ENCODE measurements around the gene AKAP17A. TPM values are rescaled to one million over a fixed set of nuclear protein-coding genes. Genes with fewer than 3 reads are reported as not detected.

AKAP17A gene
- total and polyA plus RNA-seq, 10 donors, result 36.6 to 88.9 (median 70.0) TPM

DNA sequence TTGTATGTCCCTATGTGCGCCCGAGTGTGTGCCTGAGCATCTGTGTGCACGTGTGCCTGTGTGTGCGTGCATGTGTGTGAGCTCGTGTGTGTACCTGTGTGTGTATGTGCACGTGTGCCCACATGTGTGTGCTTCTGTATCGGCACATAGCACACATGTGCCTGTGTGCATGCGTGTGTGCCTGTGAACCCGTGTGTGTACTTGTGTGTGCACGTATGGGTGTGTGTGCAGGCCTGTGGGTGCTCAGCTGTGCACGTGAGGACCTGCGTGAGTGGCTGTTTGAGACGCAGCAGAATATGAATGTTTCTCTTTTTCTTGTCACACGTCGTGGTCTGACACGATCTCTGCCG is 4.3 kb downstream of the AKAP17A start:
- Histone ChIP-seq H3K27ac (no peak overlapping the region), H3K4me3 (no peak overlapping the region), H3K4me1 (peaks cover 15 to 71% (median 39%) of the 10 kb centered on the region in 6 donors), H3K27me3 (replicated peaks in 1 of 7) (no peaks in the 10 kb centered on the region), H3K9me3 (no peaks in the 10 kb centered on the region), H3K36me3 (peaks cover 2 to 74% (median 71%) of the 10 kb centered on the region in 6 donors)
- intact Hi-C loops (cut with DNase I; ENCODE audit: low total_unique reads), result no loop called here
- peak; percentile 69 for DNase-seq
- TF ChIP-seq POLR2AphosphoS5 (IDR thresholded peaks at IDR 0.05), result peak in 2 of 3 donors; percentile 28 to 38
- TF ChIP-seq, protein P1, sequence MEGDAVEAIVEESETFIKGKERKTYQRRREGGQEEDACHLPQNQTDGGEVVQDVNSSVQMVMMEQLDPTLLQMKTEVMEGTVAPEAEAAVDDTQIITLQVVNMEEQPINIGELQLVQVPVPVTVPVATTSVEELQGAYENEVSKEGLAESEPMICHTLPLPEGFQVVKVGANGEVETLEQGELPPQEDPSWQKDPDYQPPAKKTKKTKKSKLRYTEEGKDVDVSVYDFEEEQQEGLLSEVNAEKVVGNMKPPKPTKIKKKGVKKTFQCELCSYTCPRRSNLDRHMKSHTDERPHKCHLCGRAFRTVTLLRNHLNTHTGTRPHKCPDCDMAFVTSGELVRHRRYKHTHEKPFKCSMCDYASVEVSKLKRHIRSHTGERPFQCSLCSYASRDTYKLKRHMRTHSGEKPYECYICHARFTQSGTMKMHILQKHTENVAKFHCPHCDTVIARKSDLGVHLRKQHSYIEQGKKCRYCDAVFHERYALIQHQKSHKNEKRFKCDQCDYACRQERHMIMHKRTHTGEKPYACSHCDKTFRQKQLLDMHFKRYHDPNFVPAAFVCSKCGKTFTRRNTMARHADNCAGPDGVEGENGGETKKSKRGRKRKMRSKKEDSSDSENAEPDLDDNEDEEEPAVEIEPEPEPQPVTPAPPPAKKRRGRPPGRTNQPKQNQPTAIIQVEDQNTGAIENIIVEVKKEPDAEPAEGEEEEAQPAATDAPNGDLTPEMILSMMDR (IDR thresholded peaks at IDR 0.05 in 8 of 11, conservative IDR thresholded peaks at IDR 0.05 in 3 of 11), result no peak
- WGBS, 5 donors, result 89 to 96% (median 92%) methylated on average over 17 of the region's 17 CpGs

DNA sequence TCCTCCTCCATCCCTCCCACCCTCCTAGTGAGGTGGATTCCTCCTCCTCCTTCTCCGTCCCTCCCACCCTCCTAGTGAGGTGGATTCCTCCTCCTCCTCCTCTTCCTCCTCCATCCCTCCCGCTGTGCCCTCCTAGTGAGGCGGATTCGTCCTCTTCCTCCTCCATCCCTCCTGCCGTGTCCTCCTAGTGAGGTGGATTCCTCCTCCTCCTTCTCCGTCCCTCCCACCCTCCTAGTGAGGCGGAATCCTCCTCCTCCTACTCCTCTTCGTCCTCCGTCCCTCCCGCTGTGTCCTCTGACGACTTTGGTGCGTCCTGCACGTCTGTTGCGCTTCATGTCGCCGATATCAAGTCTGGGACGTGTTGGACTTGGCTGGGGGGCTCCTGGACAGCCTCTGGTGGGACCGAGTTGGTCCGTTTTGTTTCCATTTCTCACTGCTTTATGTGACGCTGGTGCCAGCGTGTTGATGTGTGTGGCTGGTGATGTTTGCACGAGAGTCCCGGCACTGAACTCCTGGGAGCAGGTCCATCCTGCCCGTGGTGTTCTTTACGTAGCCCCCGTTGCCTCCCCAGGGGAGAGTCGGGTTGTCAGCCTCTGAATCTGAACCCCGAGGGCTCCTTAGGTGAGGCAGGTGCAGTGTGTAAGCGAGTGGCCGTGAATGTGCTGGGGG is 5.4 kb downstream of the AKAP17A start:
- intact Hi-C loops (cut with DNase I; ENCODE audit: low total_unique reads), result no loop called here
- TF ChIP-seq POLR2A (IDR thresholded peaks at IDR 0.05) (no peak), POLR2AphosphoS5 (IDR thresholded peaks at IDR 0.05) (no peak)
- TF ChIP-seq, protein P1 (IDR thresholded peaks at IDR 0.05 in 8 of 11, conservative IDR thresholded peaks at IDR 0.05 in 3 of 11), result no peak

DNA sequence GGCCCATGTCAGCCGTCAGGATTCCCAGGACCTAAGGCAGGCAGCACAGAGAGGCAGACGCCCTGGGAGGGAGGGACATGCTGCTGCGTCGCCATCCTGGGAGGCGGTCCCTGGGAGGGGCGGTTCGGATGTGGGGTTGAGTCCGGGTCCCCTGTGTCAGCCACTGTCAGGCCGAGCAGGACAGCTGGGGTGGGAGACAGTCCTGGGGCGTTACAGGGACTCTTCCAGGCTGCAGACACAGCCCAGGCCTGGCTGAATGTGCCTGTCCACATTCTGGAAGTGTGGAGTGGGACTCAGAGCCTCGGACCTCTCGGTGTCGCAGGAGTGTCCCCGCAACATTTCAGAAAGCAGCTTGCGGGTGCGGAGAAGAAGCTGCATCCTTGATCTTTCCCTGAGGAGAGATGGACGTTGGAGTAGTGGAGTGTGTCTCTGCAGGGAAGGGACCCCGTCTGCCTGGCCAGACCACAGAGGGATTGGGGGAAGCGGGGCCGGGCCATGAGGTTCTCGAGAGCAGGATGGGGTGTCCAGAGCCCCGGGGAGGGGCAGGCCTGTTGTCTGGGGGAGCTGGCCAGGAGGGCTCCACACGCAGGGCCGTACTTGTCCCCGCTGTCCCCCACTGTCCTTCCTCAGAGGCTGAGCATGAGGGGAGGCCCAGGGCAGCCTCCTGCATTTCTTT is 6.1 kb downstream of the AKAP17A start:
- H3K27ac ChIP-seq, result peak overlapping the region in 1 of 8 donors; percentile 11
- 91 to 95% (median 94%) methylated on average over 13 to 25 of the region's 25 CpGs for WGBS, 5 donors
- H3K36me3 ChIP-seq, result peaks cover 4 to 92% (median 89%) of the 10 kb centered on the region in 6 donors
- peak; percentile 69 for DNase-seq
- TF ChIP-seq, protein P1 (IDR thresholded peaks at IDR 0.05 in 8 of 11, conservative IDR thresholded peaks at IDR 0.05 in 3 of 11), result no peak
- TF ChIP-seq POLR2A (IDR thresholded peaks at IDR 0.05) (no peak), POLR2AphosphoS5 (IDR thresholded peaks at IDR 0.05) (no peak)
- peaks cover 0 to 10% (median 0%) of the 10 kb centered on the region in 8 donors for H3K9me3 ChIP-seq
- H3K4me1 ChIP-seq, result peaks cover 15 to 59% (median 31%) of the 10 kb centered on the region in 6 donors
- no peak overlapping the region for H3K4me3 ChIP-seq
- no peaks in the 10 kb centered on the region for H3K27me3 ChIP-seq (replicated peaks in 1 of 7)
- intact Hi-C loops (cut with DNase I; ENCODE audit: low total_unique reads), result no loop called here

More for the DNA sequence above, 5.4 kb downstream of the AKAP17A start:
- peaks cover 0 to 3% (median 0%) of the 10 kb centered on the region in 8 donors for H3K9me3 ChIP-seq
- H3K4me1 ChIP-seq, result peaks cover 15 to 64% (median 33%) of the 10 kb centered on the region in 6 donors
- H3K27ac ChIP-seq, result no peak overlapping the region
- peak; percentile 58 for DNase-seq
- H3K36me3 ChIP-seq, result peaks cover 2 to 85% (median 82%) of the 10 kb centered on the region in 6 donors
- no peaks in the 10 kb centered on the region for H3K27me3 ChIP-seq (replicated peaks in 1 of 7)
- WGBS, 5 donors, result 84 to 89% (median 86%) methylated on average over 24 to 30 of the region's 30 CpGs
- H3K4me3 ChIP-seq, result no peak overlapping the region
